ENCODE data around the gene HEXIM1.

The HEXIM1 gene

GRCh38 chr17:45147581-45148182 lies 593 bp upstream of the HEXIM1 start:
- DNase-seq, result peak in 12 of 14 donors; percentile 68 to 91 (median 81)

- DNase-seq, result peak in 12 of 14 donors; percentile 68 to 85 (median 75)
Observed at GRCh38 chr17:45149037-45149668, 878 bp downstream of the HEXIM1 start.

- peak in 11 of 14 donors; percentile 61 to 85 (median 72) for DNase-seq
Observed at GRCh38 chr17:45149669-45150664, 1.7 kb downstream of the HEXIM1 start.

GRCh38 chr17:45150911-45151809 lies 2.9 kb downstream of the HEXIM1 start:
- peak in 1 of 14 donors; percentile 30 for DNase-seq

DNA sequence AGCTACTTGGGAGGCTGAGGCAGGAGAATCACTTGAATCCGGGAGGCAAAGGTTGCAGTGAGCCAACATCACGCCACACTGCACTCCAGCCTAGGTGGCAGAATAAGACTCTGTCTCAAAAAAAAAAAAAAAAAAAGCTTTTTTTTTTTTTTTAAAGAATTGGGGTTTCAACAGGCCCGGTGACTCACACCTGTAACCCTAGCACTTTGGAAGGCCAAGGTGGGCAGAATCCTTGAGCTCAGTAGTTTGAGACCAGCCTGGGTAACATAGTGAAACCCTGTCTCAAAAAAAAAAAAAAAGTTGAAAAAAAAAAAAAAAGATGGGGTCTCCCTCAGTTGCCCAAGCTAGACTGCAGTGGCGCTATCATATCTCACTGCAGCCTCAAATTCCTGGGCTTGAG lies 6.8 kb downstream of the HEXIM1 start:
- DNase-seq, result no peak

DNA sequence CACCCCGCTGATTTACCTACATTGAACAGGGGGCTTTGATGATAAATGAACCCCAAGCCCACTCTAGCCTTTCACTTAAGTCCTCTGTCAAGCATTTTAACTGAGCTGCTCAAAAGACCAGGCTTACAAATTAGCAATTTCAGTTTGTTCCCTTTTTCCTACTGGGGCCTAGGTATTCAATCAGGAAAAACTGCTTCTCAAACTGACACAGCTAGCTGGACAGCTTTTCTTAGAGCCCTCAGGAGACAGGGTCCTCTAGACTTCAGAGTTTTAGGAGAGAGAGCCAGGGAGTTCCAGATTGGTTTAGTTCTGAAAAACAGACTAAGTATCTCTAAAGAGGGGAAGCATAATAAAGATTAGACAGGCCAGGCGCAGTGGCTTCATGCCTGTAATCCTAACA lies 7.2 kb downstream of the HEXIM1 start:
- DNase-seq, result no peak

DNA sequence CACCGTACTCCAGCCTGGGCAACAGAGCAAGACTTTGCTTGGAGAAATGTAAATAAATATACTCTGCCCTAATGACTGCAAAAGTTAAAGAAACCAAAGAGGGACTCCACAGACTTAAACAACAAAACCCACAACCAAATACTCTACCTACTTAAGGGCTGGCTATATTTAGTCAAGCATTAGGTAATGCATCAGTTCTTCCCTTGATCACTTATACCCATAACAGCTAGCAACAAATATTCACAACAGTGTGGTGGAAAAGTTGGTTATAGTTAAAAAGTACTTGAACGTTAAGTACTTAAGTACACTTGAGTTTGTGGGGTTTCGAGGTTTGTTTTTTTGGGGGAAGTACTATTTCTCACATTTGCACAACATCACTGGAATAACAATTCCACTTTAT lies 8.0 kb downstream of the HEXIM1 start:
- no peak for DNase-seq

GRCh38 chr17:45160447-45161287 lies 12.4 kb downstream of the HEXIM1 start:
- peak in 11 of 14 donors; percentile 68 to 90 (median 84) for DNase-seq

DNA sequence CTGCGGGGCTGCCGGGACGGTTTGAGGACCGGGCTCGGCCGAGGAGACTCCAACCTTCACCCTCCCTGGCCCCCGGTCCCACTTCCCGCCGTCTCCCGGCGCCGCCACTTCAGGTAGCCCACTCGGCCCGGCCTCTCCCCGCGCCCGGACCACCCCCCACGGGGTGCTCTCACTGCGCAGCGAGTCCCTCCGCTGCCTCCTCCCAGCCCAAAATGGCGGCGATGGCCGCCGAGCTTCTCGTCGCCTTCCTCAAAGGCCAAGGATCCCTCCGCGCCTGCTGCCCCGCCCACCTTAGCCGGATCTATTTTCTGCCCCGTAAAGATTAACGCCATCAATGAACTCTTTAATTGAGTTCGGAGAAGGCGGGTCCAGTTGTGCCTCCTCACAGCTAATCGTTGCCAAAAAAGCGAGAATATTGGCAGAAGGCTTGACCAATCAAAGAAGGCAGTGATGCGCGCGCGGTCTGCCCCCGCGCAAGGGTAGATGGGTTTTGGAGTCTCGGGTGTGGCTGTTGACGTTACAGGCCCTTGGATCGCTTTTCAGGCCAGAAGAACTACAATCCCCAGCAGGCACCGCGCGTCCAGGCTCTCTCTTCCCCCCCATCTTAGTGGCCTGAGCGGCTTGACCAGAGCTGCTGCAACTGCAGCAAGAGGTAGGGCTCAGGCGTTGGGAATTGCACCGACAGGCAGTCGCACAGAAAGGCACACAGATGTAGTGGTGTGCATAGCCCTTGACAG lies 13.2 kb downstream of the HEXIM1 start, which contains the start of gene HEXIM2:
HEXIM2 (plus strand) TSS at position 588 of the 737 bp plus-strand sequence. CDS start 919 bp downstream, outside the sequence.
- peak; percentile 95 to 100 (median 100) for DNase-seq

DNA sequence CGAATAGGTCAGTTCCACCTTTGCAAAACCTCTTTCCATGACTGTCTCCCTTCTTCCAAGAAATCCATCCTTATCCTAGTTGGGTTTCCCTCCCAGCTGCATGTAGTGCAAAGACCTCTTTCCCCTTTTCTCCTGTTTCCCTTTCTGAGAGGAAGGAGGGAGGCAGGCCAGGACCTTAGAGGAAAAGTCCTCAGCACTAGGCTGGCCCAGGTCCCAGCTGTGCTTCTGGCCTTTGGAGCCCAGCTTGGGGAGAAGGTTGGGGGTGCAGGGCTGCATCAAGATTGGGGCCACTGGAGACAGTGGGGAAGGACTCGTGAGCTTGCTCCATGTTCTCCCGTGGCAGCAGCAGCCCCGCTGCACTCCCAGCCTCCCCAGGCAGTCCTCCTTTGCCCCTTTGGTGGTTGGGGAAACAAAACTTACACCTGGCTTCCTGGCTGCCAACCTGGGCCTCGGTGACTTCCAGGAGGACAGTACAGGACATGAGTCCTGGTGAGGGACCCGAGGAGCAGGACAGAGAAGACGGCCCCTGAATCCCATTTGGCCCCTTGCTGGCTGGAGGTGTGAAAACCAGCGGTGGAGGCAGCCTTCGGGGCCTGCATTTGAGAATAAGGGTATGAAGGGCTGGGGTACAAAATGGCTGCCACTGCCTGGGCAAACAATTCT lies 13.9 kb downstream of the HEXIM1 start:
- peak in 2 of 14 donors; percentile 30 to 50 for DNase-seq

GRCh38 chr17:45164734-45165269 lies 16.5 kb downstream of the HEXIM1 start:
- no peak for DNase-seq

GRCh38 chr17:45168991-45169752 lies 20.9 kb downstream of the HEXIM1 start:
- no peak for DNase-seq

DNA sequence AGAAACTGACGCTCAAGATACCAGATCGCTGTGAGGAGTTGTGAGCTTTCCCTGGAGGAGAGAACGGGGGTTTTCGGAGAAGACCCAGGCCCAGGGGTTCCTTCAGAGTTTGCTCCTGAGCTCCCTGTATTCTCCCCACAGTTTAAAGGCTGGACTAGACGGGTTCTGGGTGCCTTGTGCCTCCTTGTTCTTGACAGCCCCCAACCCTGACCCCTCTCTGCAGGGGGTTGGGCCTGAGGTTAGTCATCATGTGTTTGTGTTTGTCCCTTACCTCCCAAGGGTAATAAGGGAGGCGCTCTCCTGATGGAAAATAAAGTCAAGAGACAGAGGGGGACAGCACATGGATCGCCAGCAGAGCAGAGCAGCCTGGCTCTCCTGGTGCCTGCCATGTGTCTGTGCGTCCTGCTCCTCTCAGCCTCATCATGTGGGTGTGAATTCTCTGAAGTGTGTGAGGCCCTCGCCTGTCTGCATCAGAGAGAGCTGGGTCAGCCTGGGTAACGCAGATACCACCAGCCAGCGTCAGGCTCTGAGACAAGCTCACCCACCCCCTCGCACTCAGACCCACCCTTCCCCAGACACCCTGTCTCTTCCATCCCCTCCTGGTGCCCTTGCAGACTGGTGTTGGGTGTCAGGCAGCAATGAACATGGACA lies 22.1 kb downstream of the HEXIM1 start:
- no peak for DNase-seq

- peak in 10 of 14 donors; percentile 8 to 69 (median 30) for DNase-seq
Observed at GRCh38 chr17:45170931-45171337, 22.7 kb downstream of the HEXIM1 start.

DNA sequence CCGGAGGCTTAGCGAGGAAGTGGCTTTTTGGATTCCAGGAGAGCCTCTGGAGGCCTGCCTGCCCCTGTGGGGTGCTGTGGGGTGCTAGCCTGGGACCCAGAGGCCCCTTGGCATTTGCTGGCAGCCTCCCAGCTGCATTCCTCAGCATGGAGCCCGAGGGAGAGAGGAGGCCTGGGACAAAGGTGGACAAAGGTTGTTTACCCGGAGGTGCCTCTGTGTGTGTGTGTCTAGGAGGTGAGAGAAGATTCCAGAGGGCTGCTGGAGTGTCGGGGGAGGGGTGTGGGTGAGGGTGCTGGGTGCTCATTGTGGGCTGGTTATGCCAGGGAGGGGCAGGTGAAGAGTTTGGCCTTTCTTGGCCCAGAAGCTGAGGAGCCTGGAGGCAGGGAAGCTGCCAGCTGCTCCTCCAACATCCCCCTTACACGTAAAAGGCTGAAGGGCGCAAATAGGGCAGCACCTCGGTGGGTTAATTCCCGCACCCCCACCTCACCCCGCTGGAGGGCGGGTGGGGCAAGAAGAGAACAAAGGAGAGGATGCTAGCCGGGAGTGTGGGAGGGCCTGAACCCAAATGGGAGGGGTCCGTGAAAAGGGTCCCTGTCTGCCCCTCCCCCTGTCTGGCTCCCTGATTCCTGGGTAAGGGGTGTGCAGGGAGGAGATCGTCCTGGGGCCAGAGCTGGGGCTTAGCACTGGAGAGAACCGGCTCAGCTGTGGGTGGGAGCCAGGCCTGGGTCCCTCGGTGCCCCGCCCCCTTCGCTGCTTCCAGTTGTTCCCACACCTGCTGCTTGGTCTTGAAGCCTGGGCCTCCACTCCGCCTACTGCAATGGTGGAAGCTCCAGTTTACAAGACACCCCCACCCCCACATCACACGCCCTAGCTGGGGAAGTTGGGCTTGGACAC lies 23.3 kb downstream of the HEXIM1 start:
- DNase-seq, result peak in 6 of 14 donors; percentile 4 to 42 (median 29)

DNA sequence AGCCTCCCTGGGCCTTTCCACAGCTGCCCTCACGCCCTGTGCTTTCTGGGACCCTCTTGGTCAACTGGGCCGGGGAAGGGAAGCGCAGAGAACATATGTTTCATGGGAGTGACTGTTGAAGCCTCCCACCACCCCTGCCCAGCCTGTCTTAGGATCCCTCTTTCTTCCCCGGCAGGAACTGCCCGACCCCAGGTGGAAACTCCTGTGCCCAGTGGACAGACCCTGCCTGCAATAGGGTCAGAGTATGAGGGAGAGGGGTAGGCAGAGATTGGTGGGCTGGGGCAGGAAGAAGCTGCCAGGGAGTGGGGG lies 23.9 kb downstream of the HEXIM1 start:
- no peak for DNase-seq

Data from C1 segment of cervical spinal cord (tissue), 14 donors.